ENCODE data around the gene ENOSF1.

DNA sequence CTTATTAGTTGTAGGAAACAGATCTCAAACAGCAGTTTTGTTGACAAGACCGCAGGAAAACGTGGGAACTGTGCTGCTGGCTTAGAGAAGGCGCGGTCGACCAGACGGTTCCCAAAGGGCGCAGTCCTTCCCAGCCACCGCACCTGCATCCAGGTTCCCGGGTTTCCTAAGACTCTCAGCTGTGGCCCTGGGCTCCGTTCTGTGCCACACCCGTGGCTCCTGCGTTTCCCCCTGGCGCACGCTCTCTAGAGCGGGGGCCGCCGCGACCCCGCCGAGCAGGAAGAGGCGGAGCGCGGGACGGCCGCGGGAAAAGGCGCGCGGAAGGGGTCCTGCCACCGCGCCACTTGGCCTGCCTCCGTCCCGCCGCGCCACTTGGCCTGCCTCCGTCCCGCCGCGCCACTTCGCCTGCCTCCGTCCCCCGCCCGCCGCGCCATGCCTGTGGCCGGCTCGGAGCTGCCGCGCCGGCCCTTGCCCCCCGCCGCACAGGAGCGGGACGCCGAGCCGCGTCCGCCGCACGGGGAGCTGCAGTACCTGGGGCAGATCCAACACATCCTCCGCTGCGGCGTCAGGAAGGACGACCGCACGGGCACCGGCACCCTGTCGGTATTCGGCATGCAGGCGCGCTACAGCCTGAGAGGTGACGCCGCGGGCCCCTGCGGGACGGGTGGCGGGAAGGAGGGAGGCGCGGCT lies 55.0 kb downstream of the ENOSF1 start, which contains the start of gene TYMS:
- no peak for TF ChIP-seq POLR2A (IDR thresholded peaks at IDR 0.05)
- TF ChIP-seq, protein P1, sequence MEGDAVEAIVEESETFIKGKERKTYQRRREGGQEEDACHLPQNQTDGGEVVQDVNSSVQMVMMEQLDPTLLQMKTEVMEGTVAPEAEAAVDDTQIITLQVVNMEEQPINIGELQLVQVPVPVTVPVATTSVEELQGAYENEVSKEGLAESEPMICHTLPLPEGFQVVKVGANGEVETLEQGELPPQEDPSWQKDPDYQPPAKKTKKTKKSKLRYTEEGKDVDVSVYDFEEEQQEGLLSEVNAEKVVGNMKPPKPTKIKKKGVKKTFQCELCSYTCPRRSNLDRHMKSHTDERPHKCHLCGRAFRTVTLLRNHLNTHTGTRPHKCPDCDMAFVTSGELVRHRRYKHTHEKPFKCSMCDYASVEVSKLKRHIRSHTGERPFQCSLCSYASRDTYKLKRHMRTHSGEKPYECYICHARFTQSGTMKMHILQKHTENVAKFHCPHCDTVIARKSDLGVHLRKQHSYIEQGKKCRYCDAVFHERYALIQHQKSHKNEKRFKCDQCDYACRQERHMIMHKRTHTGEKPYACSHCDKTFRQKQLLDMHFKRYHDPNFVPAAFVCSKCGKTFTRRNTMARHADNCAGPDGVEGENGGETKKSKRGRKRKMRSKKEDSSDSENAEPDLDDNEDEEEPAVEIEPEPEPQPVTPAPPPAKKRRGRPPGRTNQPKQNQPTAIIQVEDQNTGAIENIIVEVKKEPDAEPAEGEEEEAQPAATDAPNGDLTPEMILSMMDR (IDR thresholded peaks at IDR 0.05), result no peak

All from heart left ventricle (tissue), 13 donors.